Myocyte (in vitro differentiated cells): ENCODE measurements around the gene EMD. TPM values are rescaled to one million over a fixed set of nuclear protein-coding genes. Genes with fewer than 3 reads are reported as not detected.
A peak's percentile ranks its signal among the peaks of the same experiment; 100 is the strongest.
"Not testable (repeated sequence)": the region's sequence is repeated elsewhere in the genome, so short reads cannot be mapped to it uniquely, and the experiment has no call there.

Source experiments
- DNase-seq: peaks from one replicate; pipeline ENCODE4 v3.0.0-alpha.2; 2012; ENCODE audit warnings: low read depth
- total RNA-seq: library from RNA; depleted of rRNA; stranded (reverse); fragments of >200 nt; gene quantifications from 2 replicates; pipeline ENCODE4 v1.2.3, GENCODE V29; 2014

The EMD gene
- total RNA-seq, 1 donor from 2014 or later = 53.2 TPM

- not testable (repeated sequence) for DNase-seq
These were observed 11.0 kb downstream of the EMD start for GRCh38 chrX:154389812-154390747.

GRCh38 chrX:154396363-154396762 lies 17.3 kb downstream of the EMD start:
- DNase-seq = not testable (repeated sequence)

- peak; percentile 78 for DNase-seq
These were observed 18.1 kb downstream of the EMD start for GRCh38 chrX:154396973-154397887.

GRCh38 chrX:154397888-154398667 lies 19.0 kb downstream of the EMD start, which contains the start of gene RPL10:
Gene RPL10, plus strand, starts transcription at chrX:154398377. Its CDS starts 143 bp downstream, at chrX:154398520.
- DNase-seq = peak; percentile 94

- peak; percentile 85 for DNase-seq
These were observed 19.8 kb downstream of the EMD start for GRCh38 chrX:154398668-154399526.

- peak; percentile 35 for DNase-seq
These were observed 20.7 kb downstream of the EMD start for GRCh38 chrX:154399527-154400368.

- not testable (repeated sequence) for DNase-seq
These were observed 21.3 kb downstream of the EMD start for GRCh38 chrX:154400369-154400817.

- DNase-seq = peak; percentile 23
These were observed 22.1 kb downstream of the EMD start for GRCh38 chrX:154401045-154401799.

- no peak for DNase-seq
These were observed 23.0 kb downstream of the EMD start for GRCh38 chrX:154401918-154402621.

GRCh38 chrX:154402622-154403127 lies 23.6 kb downstream of the EMD start:
- no peak for DNase-seq

- DNase-seq = no peak
These were observed 24.1 kb downstream of the EMD start for GRCh38 chrX:154403192-154403591.

- no peak for DNase-seq
These were observed 24.8 kb downstream of the EMD start for GRCh38 chrX:154403858-154404257.

GRCh38 chrX:154404625-154405192 lies 25.6 kb downstream of the EMD start:
- DNase-seq = no peak

- DNase-seq = peak; percentile 85
These were observed 29.6 kb downstream of the EMD start for GRCh38 chrX:154408659-154409221.

GRCh38 chrX:154409222-154409871 lies 30.3 kb downstream of the EMD start, which contains the start of gene DNASE1L1:
Gene DNASE1L1, minus strand, starts transcription at chrX:154409254. Its CDS starts 3,686 bp downstream, at chrX:154405568.
- peak; percentile 89 for DNase-seq

GRCh38 chrX:154411981-154412340 lies 32.9 kb downstream of the EMD start:
- DNase-seq = peak; percentile 51
